IPS-18a (cell line): ENCODE data around the gene MYH9.

Experiments used
- H3K27ac ChIP-seq: one replicate; pipeline ENCODE4 v1.5.1; 2013; ENCODE audit warnings: low read length
- H3K27me3 ChIP-seq: one replicate; pipeline ENCODE4 v1.6.1; 2013; ENCODE audit warnings: mild to moderate bottlenecking, low read length; ENCODE audit not compliant: control insufficient read depth, insufficient read depth
- H3K36me3 ChIP-seq: one replicate; pipeline ENCODE4 v1.6.1; 2013; ENCODE audit warnings: low read depth, low read length; ENCODE audit not compliant: control insufficient read depth
- H3K4me1 ChIP-seq: one replicate; pipeline ENCODE4 v1.6.1; 2013; ENCODE audit warnings: low read depth, low read length; ENCODE audit not compliant: control insufficient read depth
- H3K4me3 ChIP-seq: one replicate; pipeline ENCODE4 v1.5.1; 2013; ENCODE audit warnings: low read length
- H3K9ac ChIP-seq: one replicate; pipeline ENCODE4 v1.6.1; 2013; ENCODE audit warnings: mild to moderate bottlenecking, low read length, moderate library complexity
- H3K9me3 ChIP-seq: one replicate; pipeline ENCODE4 v1.6.1; 2013; ENCODE audit warnings: low read depth, low read length; ENCODE audit not compliant: control insufficient read depth

The MYH9 gene

DNA sequence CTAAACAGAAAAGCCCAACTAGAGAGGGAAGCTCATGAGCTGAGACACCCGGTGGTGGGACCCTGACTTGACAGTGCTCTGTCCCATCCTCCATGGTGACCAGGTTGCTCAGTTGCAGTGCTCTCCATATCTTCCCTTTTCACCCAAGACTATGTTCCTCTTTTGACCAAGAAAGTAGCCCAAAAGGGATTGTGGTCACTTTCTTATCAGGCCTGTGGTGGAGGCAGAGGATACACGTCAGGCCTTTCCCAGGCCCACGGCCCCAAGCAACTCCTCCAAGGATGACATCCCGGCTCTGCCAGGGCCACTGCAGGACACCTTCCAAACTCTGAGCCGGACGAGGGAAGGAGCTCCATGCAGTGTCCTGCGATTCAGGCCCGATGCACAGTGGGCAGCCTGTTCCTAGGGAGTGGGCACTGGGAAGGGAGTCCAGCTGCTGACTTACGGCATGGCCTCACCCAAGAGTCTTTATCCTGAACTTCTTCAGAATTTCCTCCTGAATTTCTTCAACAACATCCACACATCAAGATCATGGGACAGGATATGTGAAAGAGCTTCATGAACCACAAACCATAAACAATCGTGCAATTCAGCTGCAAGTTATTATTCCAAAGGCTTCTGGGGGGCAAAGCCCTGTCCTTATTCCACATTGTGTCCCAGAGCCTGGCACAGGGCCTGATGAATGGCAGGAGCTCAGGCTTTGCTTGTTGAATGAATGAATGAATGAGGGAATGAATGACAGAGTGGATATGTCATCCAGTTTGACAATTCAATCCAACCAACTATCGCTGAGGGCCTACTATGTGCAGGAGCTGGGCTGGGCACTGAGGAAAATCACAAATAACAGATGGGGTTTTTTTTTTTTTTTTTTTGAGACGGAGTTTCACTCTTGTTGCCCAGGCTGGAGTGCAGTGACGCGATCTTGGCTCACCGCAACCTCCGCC lies 36.0 kb upstream of the MYH9 start:
- H3K36me3 ChIP-seq: no peaks in the 10 kb centered on the region
- no peak overlapping the region for H3K4me3 ChIP-seq
- H3K9me3 ChIP-seq: no peaks in the 10 kb centered on the region
- no peaks in the 10 kb centered on the region for H3K27me3 ChIP-seq
- no peak overlapping the region for H3K27ac ChIP-seq
- no peak overlapping the region for H3K9ac ChIP-seq
- H3K4me1 ChIP-seq: peaks cover 11% of the 10 kb centered on the region

DNA sequence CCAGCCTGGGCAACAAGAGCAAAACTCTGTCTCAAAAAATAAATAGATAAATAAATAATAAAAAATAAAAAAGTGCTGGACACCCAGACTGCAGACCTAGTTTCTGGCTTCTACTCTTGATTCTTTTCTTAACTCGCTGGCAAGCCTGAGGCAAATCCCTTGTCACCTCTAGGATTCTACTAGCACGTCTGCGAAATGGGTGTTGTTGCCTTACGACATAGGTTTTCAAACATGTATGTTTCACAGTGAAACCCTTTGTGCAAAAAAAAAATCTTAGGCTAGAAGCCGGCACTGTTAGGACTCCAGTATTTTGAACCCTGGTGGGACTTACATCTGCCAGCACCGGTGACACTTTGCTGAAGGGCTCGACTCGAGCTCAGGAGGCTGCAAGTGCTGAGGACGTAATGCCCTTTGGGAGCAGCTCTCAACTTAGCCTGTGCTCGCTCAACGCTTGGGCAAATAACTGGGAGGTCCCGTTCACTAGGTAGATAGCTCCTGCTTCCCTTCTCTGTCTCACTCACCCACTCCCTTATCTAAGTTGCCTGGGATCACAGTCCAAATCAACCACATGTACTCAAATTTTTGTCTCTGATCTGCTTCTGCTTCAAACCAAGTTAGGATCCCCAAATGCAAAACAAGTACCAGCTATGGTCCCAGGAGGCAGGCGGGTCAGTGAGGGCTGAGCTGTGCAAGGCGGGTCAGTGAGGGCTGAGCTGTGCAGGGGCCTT lies 34.7 kb upstream of the MYH9 start:
- Histone ChIP-seq H3K9ac (no peak overlapping the region), H3K4me3 (no peak overlapping the region), H3K9me3 (no peaks in the 10 kb centered on the region), H3K27me3 (no peaks in the 10 kb centered on the region), H3K36me3 (no peaks in the 10 kb centered on the region), H3K27ac (no peak overlapping the region), H3K4me1 (peaks cover 11% of the 10 kb centered on the region)

DNA sequence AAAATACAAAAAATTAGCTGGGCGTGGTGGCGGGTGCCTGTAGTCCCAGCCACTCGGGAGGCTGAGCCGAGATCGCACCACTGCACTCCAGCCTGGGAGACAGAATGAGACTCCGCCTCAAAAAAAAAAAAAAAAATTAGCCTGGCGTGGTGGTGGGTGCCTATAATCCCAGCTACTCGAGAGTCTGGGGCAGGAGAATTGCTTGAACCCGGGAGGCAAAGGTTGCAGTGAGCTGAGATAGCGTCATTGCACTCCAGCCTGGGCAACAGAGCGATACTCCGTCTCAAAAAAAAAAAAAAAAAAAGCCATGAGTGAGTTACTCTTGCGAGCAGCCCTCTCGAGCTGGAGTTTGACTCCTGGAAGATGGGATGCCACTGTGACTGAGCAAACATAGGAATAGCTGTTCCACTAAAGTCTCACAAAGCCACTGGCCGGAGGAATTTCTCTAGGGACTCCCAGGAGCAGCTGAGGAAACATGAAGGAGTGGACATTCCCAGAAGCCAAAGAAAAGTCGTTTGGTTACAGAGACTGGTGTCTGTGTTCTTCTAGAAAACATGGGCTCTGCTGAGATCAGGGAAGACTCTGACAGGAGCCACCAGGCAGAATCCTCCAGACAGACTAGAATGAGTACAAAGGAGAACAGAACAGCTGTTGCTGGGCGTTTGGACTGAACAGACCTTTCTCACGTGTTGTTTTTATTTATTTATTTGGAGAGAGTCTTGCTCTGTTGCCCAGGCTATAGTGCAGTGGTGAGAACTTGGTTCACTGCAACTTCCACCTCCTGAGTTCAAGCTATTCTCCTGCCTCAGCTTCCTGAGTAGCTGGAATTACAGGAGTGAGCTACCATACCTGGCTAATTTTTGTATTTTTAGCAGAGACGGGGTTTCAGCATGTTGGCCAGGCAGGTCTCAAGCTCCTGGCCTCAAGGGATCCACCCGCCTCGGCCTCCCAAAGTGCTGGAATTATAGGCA lies 32.4 kb upstream of the MYH9 start:
- H3K9ac ChIP-seq: no peak overlapping the region
- no peaks in the 10 kb centered on the region for H3K9me3 ChIP-seq
- H3K36me3 ChIP-seq: no peaks in the 10 kb centered on the region
- no peak overlapping the region for H3K4me3 ChIP-seq
- no peaks in the 10 kb centered on the region for H3K27me3 ChIP-seq
- H3K27ac ChIP-seq: no peak overlapping the region
- H3K4me1 ChIP-seq: peaks cover 5% of the 10 kb centered on the region

DNA sequence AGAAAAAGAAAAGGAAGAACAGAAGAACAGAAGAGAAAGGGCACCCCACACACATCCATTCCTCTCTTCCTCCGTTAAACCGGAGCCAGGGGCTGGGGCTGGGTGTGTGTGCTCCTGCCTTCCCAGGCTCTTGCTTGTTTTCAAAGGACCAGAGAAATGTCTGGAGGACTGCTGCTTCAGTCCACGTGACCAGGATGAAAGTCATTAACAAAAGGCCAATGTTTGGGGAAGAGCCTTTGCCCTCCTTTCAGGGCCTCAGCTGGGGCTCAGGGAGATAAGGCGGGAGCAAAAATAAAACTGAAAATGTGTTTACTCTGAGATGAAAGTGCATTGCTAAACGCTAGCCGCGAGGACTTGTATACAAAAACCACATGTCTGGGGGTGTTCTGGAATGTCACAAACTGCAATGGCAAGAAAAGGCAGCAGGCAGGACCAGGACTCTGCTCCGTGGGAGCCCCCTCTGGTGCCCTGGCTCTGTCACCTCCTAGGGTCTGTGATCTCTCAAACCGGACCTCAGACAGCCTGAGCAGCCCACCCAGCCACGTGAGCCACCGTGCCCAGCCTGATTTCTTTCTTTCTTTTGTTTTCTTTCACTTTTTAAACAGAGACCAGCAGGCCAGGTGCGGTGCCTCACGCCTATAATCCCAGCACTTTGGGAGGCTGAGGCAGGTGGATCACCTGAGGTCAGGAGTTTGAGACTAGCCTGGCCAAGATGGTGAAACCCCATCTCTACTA lies 31.6 kb upstream of the MYH9 start:
- no peak overlapping the region for H3K4me3 ChIP-seq
- no peaks in the 10 kb centered on the region for H3K27me3 ChIP-seq
- H3K4me1 ChIP-seq: peaks cover 5% of the 10 kb centered on the region
- no peak overlapping the region for H3K27ac ChIP-seq
- H3K9ac ChIP-seq: no peak overlapping the region
- H3K36me3 ChIP-seq: no peaks in the 10 kb centered on the region
- no peaks in the 10 kb centered on the region for H3K9me3 ChIP-seq

DNA sequence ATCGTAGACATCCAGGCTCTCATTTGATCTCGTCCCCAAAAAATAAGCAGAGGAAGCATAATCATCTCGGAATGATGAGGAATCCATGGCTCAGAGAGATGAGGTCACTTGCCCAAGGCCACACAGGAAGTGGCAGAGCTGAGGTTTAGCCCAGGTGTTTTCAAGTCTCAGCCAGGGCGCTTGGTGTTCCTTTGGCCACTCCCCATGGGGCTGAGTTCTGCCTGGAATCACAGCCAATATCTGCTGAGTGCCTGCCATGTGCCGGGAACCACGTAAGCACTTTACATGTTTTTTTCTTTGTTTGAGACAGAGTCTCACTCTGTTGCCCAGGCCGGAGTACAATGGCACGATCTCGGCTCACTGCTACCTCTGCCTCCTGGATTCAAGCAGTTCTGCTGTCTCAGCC lies 29.5 kb upstream of the MYH9 start:
- H3K4me1 ChIP-seq: peaks cover 5% of the 10 kb centered on the region
- no peak overlapping the region for H3K4me3 ChIP-seq
- H3K36me3 ChIP-seq: no peaks in the 10 kb centered on the region
- no peaks in the 10 kb centered on the region for H3K27me3 ChIP-seq
- H3K9me3 ChIP-seq: no peaks in the 10 kb centered on the region
- no peak overlapping the region for H3K9ac ChIP-seq
- H3K27ac ChIP-seq: no peak overlapping the region

DNA sequence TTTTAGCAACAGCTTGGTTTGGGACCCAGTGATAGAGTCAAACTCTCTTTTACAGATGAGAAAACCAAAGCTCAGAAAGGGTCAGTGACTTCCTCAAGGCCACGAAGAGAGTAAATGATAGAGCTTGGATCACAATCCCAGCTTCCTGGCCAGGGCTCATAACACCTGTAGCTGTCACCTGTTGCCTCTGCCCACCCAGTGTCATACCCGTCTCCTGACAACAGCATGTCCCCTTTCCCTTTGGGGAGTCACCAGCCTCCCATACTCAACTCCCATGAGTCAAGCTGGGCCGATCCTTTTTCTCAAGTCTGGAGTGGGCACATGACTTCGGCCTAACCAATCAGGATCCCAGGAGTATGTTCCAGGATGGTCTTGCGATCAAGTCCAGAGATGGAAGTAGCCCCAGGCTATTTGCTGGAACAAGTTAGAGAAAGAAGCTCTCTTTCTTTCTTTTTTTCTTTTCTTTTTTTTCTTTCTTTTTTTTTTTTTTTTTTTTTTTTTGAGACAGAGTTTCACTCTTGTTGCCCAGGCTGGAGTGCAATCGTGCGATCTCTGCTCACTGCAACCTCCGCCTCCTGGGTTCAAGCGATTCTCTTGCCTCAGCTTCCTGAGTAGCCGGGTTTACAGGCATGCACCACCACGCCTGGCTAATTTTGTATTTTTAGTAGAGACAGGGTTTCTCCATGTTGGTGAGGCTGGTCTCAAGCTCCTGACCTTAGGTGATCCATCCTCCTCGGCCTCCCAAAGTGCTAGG lies 27.8 kb upstream of the MYH9 start:
- Histone ChIP-seq H3K27ac (no peak overlapping the region), H3K9ac (no peak overlapping the region), H3K4me3 (no peak overlapping the region), H3K9me3 (no peaks in the 10 kb centered on the region), H3K36me3 (no peaks in the 10 kb centered on the region), H3K27me3 (no peaks in the 10 kb centered on the region), H3K4me1 (peaks cover 8% of the 10 kb centered on the region)

DNA sequence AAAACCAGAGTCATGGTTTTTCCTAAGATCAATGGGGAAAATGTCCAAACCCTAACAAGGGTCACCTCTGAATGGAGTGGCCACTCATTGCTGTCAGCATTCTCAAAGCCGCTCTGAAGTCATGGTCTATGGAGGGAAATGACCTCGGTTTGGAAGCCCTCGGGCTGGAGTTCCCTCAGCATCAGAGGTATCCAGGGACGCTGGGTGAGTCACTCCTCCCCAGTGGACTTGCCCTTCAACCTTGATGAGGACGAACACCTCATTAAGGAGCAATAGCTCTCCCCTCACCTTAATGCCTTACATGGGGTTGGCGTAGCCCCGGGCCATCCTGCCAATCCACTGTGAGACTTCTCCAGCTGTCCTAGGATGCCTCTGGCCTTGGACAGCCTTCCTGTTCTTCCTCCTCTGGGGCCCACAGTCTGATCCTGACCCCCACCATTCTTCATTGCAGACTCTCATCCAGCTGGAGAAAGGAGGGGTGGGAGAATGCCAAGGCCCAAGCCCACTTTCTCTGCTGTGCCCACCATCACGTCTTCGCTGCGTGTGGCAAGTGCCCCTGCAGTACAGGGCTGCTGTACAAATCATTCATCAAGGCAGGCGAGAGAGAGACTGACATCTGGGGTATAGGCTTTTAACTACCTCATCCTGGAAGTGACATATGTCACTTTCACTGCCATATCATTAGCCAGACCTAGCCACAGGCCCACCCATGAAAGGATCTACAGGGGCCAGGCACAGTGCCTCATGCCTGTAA lies 25.4 kb upstream of the MYH9 start:
- Histone ChIP-seq H3K27ac (no peak overlapping the region), H3K9ac (no peak overlapping the region), H3K36me3 (no peaks in the 10 kb centered on the region), H3K4me1 (peaks cover 6% of the 10 kb centered on the region), H3K4me3 (no peak overlapping the region), H3K27me3 (no peaks in the 10 kb centered on the region), H3K9me3 (no peaks in the 10 kb centered on the region)

DNA sequence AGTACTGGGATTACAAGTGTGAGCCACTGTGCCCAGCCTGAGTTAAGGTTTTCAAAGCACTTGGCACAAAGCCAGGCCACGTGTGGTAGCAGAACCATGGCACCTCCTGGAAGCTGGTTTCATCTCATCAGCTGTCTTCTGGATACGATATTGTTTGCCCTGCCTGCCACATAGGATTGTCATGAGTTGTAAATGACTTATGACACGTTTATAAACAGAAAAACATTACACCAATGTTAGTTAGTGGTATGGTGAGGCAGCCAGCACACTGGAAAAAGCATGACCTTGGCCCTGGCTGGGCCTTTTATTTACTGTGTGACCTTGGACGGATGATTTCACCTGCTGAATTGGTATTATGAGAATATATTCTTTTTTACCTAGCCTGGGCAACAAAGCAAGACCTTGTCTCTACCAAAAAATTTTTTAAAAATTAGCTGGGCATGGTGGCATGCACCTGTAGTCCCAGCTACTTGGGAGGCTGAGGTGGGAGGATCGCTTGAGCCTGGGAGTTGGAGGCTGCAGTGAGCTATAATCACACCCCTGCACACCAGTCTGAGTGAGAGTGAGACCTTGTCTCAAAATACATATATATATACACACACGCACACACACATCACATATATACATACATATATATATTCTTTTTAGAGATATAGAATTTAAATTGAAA lies 24.0 kb upstream of the MYH9 start:
- H3K27ac ChIP-seq: no peak overlapping the region
- H3K4me3 ChIP-seq: no peak overlapping the region
- no peak overlapping the region for H3K9ac ChIP-seq
- peaks cover 6% of the 10 kb centered on the region for H3K4me1 ChIP-seq
- H3K36me3 ChIP-seq: no peaks in the 10 kb centered on the region
- H3K27me3 ChIP-seq: no peaks in the 10 kb centered on the region
- H3K9me3 ChIP-seq: no peaks in the 10 kb centered on the region

DNA sequence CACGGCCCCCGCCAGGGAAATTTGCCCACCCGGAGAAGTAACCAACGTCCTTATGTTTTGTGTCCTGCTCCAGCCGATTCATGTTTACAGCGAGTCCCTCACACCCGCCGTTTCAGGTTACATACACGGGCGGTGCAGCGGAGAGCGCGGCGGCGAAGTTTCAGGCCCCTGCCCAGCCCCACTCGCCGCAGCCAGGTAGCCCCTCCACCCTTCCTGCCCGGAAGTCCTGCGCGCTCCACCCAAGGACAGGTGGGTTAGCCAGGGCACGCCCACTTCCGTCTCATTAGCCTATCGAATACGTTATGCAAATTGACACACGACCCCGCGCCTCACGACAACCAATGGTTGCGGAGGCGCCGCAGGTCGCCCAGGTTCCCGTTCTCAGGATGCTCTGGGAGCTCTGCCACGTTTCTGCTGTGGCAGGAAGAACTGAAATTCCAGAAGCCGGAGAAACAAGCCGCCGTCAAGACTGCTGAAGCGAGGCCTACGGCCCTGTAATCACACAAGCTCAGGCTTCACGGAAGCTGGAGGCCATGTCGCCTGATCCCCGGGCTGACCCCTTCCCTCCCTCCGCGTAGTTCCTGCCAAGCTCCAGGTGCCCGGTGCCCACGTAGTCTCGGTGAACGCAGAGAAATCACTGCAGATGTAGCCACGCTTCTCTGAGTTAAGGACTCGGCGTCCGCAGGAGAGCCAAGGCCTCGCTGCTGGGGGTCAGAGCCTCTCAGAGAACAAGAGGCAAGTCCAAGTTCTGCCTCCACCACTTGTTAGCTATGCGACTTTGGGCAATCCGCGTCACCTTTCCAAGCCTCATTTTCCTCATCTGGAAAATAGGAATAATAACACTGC lies 22.4 kb upstream of the MYH9 start:
- Histone ChIP-seq H3K36me3 (no peaks in the 10 kb centered on the region), H3K27me3 (no peaks in the 10 kb centered on the region), H3K27ac (peak overlapping the region; percentile 90), H3K4me3 (peak overlapping the region; percentile 56), H3K9me3 (no peaks in the 10 kb centered on the region), H3K9ac (peak overlapping the region; percentile 74), H3K4me1 (peaks cover 6% of the 10 kb centered on the region)
